HEK293 (cell line): ENCODE measurements around the gene DCDC2B.

Experiments
- FEZF1 ChIP-seq: fragments of 450-650 bp; formaldehyde crosslinking; IDR thresholded peaks from 2 replicates; pipeline ENCODE4 v1.5.1; 2016; ENCODE audit warnings: missing biosample characterization, missing genetic modification characterization
- GLIS2 ChIP-seq: fragments of 450-650 bp; formaldehyde crosslinking; IDR thresholded peaks from 2 replicates; pipeline ENCODE4 v1.5.1; 2016; ENCODE audit warnings: missing biosample characterization, missing genetic modification characterization
- OSR2 ChIP-seq: fragments of 450-650 bp; formaldehyde crosslinking; IDR thresholded peaks from 2 replicates; pipeline ENCODE4 v1.5.1; 2016; ENCODE audit warnings: missing biosample characterization, missing genetic modification characterization
- OVOL3 ChIP-seq: fragments of 450-650 bp; formaldehyde crosslinking; IDR thresholded peaks from 2 replicates; pipeline ENCODE4 v1.5.1; 2016; ENCODE audit warnings: missing biosample characterization, missing genetic modification characterization
- TCF7L2 ChIP-seq: IDR thresholded peaks from 2 replicates; pipeline ENCODE4 v1.6.1; 2011; ENCODE audit warnings: low read depth, mild to moderate bottlenecking, inconsistent platforms, low read length, moderate library complexity, borderline replicate concordance
- ZBTB20 ChIP-seq: fragments of 450-650 bp; formaldehyde crosslinking; IDR thresholded peaks from 2 replicates; pipeline ENCODE4 v1.5.1; 2016; ENCODE audit warnings: missing biosample characterization, missing genetic modification characterization
- ZNF10 ChIP-seq: fragments of 450-650 bp; formaldehyde crosslinking; IDR thresholded peaks from 2 replicates; pipeline ENCODE4 v1.5.1; 2017; ENCODE audit warnings: missing biosample characterization, missing genetic modification characterization
- ZNF132 ChIP-seq: fragments of 450-650 bp; formaldehyde crosslinking; IDR thresholded peaks from 2 replicates; pipeline ENCODE4 v1.5.1; 2017; ENCODE audit warnings: missing biosample characterization, missing genetic modification characterization, borderline replicate concordance
- ZNF2 ChIP-seq: fragments of 450-650 bp; formaldehyde crosslinking; IDR thresholded peaks from 2 replicates; pipeline ENCODE4 v1.5.1; 2016; ENCODE audit warnings: missing biosample characterization, missing genetic modification characterization
- ZNF202 ChIP-seq: fragments of 450-650 bp; formaldehyde crosslinking; IDR thresholded peaks from 2 replicates; pipeline ENCODE4 v1.5.1; 2016; ENCODE audit warnings: missing biosample characterization, missing genetic modification characterization, borderline replicate concordance
- ZNF211 ChIP-seq: fragments of 450-650 bp; formaldehyde crosslinking; IDR thresholded peaks from 2 replicates; pipeline ENCODE4 v1.5.1; 2016; ENCODE audit warnings: low read depth, missing biosample characterization, missing genetic modification characterization
- ZNF221 ChIP-seq: fragments of 450-650 bp; formaldehyde crosslinking; IDR thresholded peaks from 2 replicates; pipeline ENCODE4 v1.5.1; 2017; ENCODE audit warnings: missing biosample characterization, missing genetic modification characterization, borderline replicate concordance
- ZNF23 ChIP-seq: fragments of 450-650 bp; formaldehyde crosslinking; IDR thresholded peaks from 2 replicates; pipeline ENCODE4 v1.5.1; 2016; ENCODE audit warnings: missing biosample characterization, missing genetic modification characterization, borderline replicate concordance
- ZNF391 ChIP-seq: fragments of 450-650 bp; formaldehyde crosslinking; IDR thresholded peaks from 2 replicates; pipeline ENCODE4 v1.5.1; 2016; ENCODE audit warnings: low read depth, missing biosample characterization, missing genetic modification characterization, borderline replicate concordance
- ZNF426 ChIP-seq: fragments of 450-650 bp; formaldehyde crosslinking; IDR thresholded peaks from 2 replicates; pipeline ENCODE4 v1.5.1; 2017; ENCODE audit warnings: missing biosample characterization, missing genetic modification characterization, mild to moderate bottlenecking, inconsistent platforms, moderate library complexity
- ZNF514 ChIP-seq: fragments of 450-650 bp; formaldehyde crosslinking; IDR thresholded peaks from 2 replicates; pipeline ENCODE4 v1.5.1; 2016; ENCODE audit warnings: missing biosample characterization, missing genetic modification characterization
- ZNF529 ChIP-seq: fragments of 450-650 bp; formaldehyde crosslinking; IDR thresholded peaks from 2 replicates; pipeline ENCODE4 v1.5.1; 2017; ENCODE audit warnings: missing genetic modification characterization, missing biosample characterization; ENCODE audit not compliant: insufficient replicate concordance
- ZNF558 ChIP-seq: fragments of 450-650 bp; formaldehyde crosslinking; IDR thresholded peaks from 2 replicates; pipeline ENCODE4 v1.5.1; 2016; ENCODE audit warnings: missing biosample characterization, missing genetic modification characterization
- ZNF560 ChIP-seq: fragments of 450-650 bp; formaldehyde crosslinking; IDR thresholded peaks from 2 replicates; pipeline ENCODE4 v1.5.1; 2017; ENCODE audit warnings: missing biosample characterization, missing genetic modification characterization, borderline replicate concordance
- ZNF596 ChIP-seq: fragments of 450-650 bp; IDR thresholded peaks from 2 replicates; pipeline ENCODE4 v1.5.0; 2018; ENCODE audit warnings: missing biosample characterization, mild to moderate bottlenecking, missing genetic modification characterization, moderate library complexity
- ZNF670 ChIP-seq: fragments of 450-650 bp; formaldehyde crosslinking; IDR thresholded peaks from 2 replicates; pipeline ENCODE4 v1.5.1; 2016; ENCODE audit warnings: missing biosample characterization, missing genetic modification characterization, low read depth
- ZNF701 ChIP-seq: fragments of 450-650 bp; formaldehyde crosslinking; IDR thresholded peaks from 2 replicates; pipeline ENCODE4 v1.5.1; 2016; ENCODE audit warnings: missing biosample characterization, missing genetic modification characterization
- ZNF707 ChIP-seq: fragments of 450-650 bp; formaldehyde crosslinking; IDR thresholded peaks from 2 replicates; pipeline ENCODE4 v1.5.1; 2016; ENCODE audit warnings: missing biosample characterization, missing genetic modification characterization
- ZNF777 ChIP-seq: fragments of 450-650 bp; formaldehyde crosslinking; IDR thresholded peaks from 2 replicates; pipeline ENCODE4 v1.5.1; 2017; ENCODE audit warnings: missing biosample characterization, missing genetic modification characterization, borderline replicate concordance
- ZNF785 ChIP-seq: fragments of 450-650 bp; formaldehyde crosslinking; IDR thresholded peaks from 2 replicates; pipeline ENCODE4 v1.5.1; 2016; ENCODE audit warnings: missing biosample characterization, missing genetic modification characterization
- ZSCAN23 ChIP-seq: fragments of 450-650 bp; formaldehyde crosslinking; IDR thresholded peaks from 2 replicates; pipeline ENCODE4 v1.5.1; 2016; ENCODE audit warnings: missing biosample characterization, missing genetic modification characterization
- TF ChIP-seq, protein P1 (sequence below): fragments of 450-650 bp; formaldehyde crosslinking; IDR thresholded peaks from 2 replicates; pipeline ENCODE4 v1.5.1; 2017; ENCODE audit warnings: missing biosample characterization, missing genetic modification characterization
- TF ChIP-seq, protein P2 (sequence below): fragments of 450-650 bp; formaldehyde crosslinking; IDR thresholded peaks from 2 replicates; pipeline ENCODE4 v1.5.1; 2016; ENCODE audit warnings: missing biosample characterization, missing genetic modification characterization
- TF ChIP-seq, protein P3 (sequence below): fragments of 450-650 bp; formaldehyde crosslinking; IDR thresholded peaks from 2 replicates; pipeline ENCODE4 v1.5.1; 2016; ENCODE audit warnings: missing biosample characterization, missing genetic modification characterization
- TF ChIP-seq, protein P4 (sequence below): fragments of 450-650 bp; formaldehyde crosslinking; IDR thresholded peaks from 2 replicates; pipeline ENCODE4 v1.5.1; 2017; ENCODE audit warnings: missing biosample characterization, mild to moderate bottlenecking, missing genetic modification characterization, moderate library complexity
- TF ChIP-seq, protein P5 (sequence below): fragments of 450-650 bp; formaldehyde crosslinking; IDR thresholded peaks from 2 replicates; pipeline ENCODE4 v1.5.1; 2016; ENCODE audit warnings: missing biosample characterization, missing genetic modification characterization
- TF ChIP-seq, protein P6 (sequence below): fragments of 450-650 bp; formaldehyde crosslinking; IDR thresholded peaks from 2 replicates; pipeline ENCODE4 v1.5.1; 2016; ENCODE audit warnings: missing biosample characterization, missing genetic modification characterization

DCDC2B gene

GRCh38 chr1:32221980-32222755 is 13.3 kb downstream of the DCDC2B start, which contains the start of the genes EIF3I and TMEM234 (continued):
- TF ChIP-seq ZNF221 (tag by site-specific recombination) (no peak), ZNF2 (tag by site-specific recombination) (0 out of 2 replicates have a peak, but pooled peaks have one; percentile 22), OSR2 (tag by site-specific recombination) (no peak), ZNF596 (tag by site-specific recombination) (no peak), ZNF391 (tag by site-specific recombination) (no peak), ZNF529 (tag by site-specific recombination) (no peak), OVOL3 (tag by site-specific recombination) (no peak), ZNF514 (tag by site-specific recombination) (no peak), ZNF701 (tag by site-specific recombination) (no peak), ZNF777 (no peak), ZNF202 (tag by site-specific recombination) (no peak), TCF7L2 (no peak), ZNF670 (tag by site-specific recombination) (no peak), ZNF10 (no peak), ZNF558 (tag by site-specific recombination) (no peak), FEZF1 (tag by site-specific recombination) (no peak), GLIS2 (tag by site-specific recombination) (peak; percentile 30), ZNF560 (tag by site-specific recombination) (no peak), ZNF23 (tag by site-specific recombination) (no peak), ZNF707 (tag by site-specific recombination) (no peak), ZNF211 (tag by site-specific recombination) (no peak), ZNF132 (tag by site-specific recombination) (no peak), ZNF785 (no peak), ZNF426 (tag by site-specific recombination) (no peak), ZSCAN23 (tag by site-specific recombination) (no peak), ZBTB20 (tag by site-specific recombination) (peak; percentile 40; the same call in 1 of the 2 replicates)
- TF ChIP-seq, protein P1, sequence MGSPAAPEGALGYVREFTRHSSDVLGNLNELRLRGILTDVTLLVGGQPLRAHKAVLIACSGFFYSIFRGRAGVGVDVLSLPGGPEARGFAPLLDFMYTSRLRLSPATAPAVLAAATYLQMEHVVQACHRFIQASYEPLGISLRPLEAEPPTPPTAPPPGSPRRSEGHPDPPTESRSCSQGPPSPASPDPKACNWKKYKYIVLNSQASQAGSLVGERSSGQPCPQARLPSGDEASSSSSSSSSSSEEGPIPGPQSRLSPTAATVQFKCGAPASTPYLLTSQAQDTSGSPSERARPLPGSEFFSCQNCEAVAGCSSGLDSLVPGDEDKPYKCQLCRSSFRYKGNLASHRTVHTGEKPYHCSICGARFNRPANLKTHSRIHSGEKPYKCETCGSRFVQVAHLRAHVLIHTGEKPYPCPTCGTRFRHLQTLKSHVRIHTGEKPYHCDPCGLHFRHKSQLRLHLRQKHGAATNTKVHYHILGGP (tag by site-specific recombination): no peak
- TF ChIP-seq, protein P2, sequence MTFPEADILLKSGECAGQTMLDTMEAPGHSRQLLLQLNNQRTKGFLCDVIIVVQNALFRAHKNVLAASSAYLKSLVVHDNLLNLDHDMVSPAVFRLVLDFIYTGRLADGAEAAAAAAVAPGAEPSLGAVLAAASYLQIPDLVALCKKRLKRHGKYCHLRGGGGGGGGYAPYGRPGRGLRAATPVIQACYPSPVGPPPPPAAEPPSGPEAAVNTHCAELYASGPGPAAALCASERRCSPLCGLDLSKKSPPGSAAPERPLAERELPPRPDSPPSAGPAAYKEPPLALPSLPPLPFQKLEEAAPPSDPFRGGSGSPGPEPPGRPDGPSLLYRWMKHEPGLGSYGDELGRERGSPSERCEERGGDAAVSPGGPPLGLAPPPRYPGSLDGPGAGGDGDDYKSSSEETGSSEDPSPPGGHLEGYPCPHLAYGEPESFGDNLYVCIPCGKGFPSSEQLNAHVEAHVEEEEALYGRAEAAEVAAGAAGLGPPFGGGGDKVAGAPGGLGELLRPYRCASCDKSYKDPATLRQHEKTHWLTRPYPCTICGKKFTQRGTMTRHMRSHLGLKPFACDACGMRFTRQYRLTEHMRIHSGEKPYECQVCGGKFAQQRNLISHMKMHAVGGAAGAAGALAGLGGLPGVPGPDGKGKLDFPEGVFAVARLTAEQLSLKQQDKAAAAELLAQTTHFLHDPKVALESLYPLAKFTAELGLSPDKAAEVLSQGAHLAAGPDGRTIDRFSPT (tag by site-specific recombination): no peak
- TF ChIP-seq, protein P3, sequence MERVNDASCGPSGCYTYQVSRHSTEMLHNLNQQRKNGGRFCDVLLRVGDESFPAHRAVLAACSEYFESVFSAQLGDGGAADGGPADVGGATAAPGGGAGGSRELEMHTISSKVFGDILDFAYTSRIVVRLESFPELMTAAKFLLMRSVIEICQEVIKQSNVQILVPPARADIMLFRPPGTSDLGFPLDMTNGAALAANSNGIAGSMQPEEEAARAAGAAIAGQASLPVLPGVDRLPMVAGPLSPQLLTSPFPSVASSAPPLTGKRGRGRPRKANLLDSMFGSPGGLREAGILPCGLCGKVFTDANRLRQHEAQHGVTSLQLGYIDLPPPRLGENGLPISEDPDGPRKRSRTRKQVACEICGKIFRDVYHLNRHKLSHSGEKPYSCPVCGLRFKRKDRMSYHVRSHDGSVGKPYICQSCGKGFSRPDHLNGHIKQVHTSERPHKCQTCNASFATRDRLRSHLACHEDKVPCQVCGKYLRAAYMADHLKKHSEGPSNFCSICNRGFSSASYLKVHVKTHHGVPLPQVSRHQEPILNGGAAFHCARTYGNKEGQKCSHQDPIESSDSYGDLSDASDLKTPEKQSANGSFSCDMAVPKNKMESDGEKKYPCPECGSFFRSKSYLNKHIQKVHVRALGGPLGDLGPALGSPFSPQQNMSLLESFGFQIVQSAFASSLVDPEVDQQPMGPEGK: peak; percentile 92
- TF ChIP-seq, protein P4, sequence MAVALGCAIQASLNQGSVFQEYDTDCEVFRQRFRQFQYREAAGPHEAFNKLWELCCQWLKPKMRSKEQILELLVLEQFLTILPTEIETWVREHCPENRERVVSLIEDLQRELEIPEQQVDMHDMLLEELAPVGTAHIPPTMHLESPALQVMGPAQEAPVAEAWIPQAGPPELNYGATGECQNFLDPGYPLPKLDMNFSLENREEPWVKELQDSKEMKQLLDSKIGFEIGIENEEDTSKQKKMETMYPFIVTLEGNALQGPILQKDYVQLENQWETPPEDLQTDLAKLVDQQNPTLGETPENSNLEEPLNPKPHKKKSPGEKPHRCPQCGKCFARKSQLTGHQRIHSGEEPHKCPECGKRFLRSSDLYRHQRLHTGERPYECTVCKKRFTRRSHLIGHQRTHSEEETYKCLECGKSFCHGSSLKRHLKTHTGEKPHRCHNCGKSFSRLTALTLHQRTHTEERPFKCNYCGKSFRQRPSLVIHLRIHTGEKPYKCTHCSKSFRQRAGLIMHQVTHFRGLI (tag by site-specific recombination): no peak
- TF ChIP-seq, protein P5, sequence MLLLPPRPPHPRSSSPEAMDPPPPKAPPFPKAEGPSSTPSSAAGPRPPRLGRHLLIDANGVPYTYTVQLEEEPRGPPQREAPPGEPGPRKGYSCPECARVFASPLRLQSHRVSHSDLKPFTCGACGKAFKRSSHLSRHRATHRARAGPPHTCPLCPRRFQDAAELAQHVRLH (tag by site-specific recombination): peak; percentile 88
- TF ChIP-seq, protein P6, sequence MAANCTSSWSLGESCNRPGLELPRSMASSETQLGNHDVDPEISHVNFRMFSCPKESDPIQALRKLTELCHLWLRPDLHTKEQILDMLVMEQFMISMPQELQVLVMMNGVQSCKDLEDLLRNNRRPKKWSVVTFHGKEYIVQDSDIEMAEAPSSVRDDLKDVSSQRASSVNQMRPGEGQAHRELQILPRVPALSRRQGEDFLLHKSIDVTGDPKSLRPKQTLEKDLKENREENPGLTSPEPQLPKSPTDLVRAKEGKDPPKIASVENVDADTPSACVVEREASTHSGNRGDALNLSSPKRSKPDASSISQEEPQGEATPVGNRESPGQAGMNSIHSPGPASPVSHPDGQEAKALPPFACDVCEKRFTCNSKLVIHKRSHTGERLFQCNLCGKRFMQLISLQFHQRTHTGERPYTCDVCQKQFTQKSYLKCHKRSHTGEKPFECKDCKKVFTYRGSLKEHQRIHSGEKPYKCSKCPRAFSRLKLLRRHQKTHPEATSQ (tag by site-specific recombination): no peak
